H9 (cell line): ENCODE measurements around the gene SLC6A7. TPM values are rescaled to one million over a fixed set of nuclear protein-coding genes. Genes with fewer than 3 reads are reported as not detected.

Experiments
- DNase-seq: peaks from one replicate; pipeline ENCODE4 v3.0.0-alpha.2; 2017
- H2AFZ ChIP-seq: one replicate; pipeline ENCODE4 v1.6.1; 2013; ENCODE audit warnings: mild to moderate bottlenecking, low read length, control low read depth, moderate library complexity
- H2AK5ac ChIP-seq: 2 replicates; pipeline ENCODE4 v1.6.1; 2013; ENCODE audit warnings: low read length, control low read depth, mixed read lengths; ENCODE audit not compliant: insufficient read length
- H2BK120ac ChIP-seq: one replicate; pipeline ENCODE4 v1.6.1; 2013; ENCODE audit warnings: low read depth, mild to moderate bottlenecking, low read length, control low read depth, inconsistent platforms; ENCODE audit not compliant: poor library complexity, severe bottlenecking
- H2BK12ac ChIP-seq: 2 replicates; pipeline ENCODE4 v1.6.1; 2013; ENCODE audit warnings: low read length, control low read depth, mixed read lengths, low read depth; ENCODE audit not compliant: insufficient read length
- H2BK15ac ChIP-seq: 2 replicates; pipeline ENCODE4 v1.6.1; 2013; ENCODE audit warnings: low read depth, low read length, control low read depth
- H2BK20ac ChIP-seq: one replicate; pipeline ENCODE4 v1.6.1; 2013; ENCODE audit warnings: low read depth, mild to moderate bottlenecking, low read length, control low read depth, inconsistent platforms; ENCODE audit not compliant: poor library complexity, severe bottlenecking
- H2BK5ac ChIP-seq: 2 replicates; pipeline ENCODE4 v1.6.1; 2013; ENCODE audit warnings: low read length, control low read depth, mixed read lengths; ENCODE audit not compliant: insufficient read length
- H3K14ac ChIP-seq: 2 replicates; pipeline ENCODE4 v1.6.1; 2013; ENCODE audit warnings: low read length, control low read depth; ENCODE audit not compliant: insufficient read depth
- H3K18ac ChIP-seq: 2 replicates; pipeline ENCODE4 v1.6.1; 2013; ENCODE audit warnings: low read depth, mild to moderate bottlenecking, mixed read lengths, low read length, control low read depth; ENCODE audit not compliant: insufficient read length
- H3K23ac ChIP-seq: 2 replicates; pipeline ENCODE4 v1.6.1; 2013; ENCODE audit warnings: low read length, control low read depth, mixed read lengths, low read depth; ENCODE audit not compliant: insufficient read length
- H3K23me2 ChIP-seq: 2 replicates; pipeline ENCODE4 v1.6.1; 2013; ENCODE audit warnings: low read depth, mild to moderate bottlenecking, mixed read lengths, low read length, control low read depth; ENCODE audit not compliant: insufficient read length, poor library complexity, severe bottlenecking
- H3K27ac ChIP-seq: 2 replicates; pipeline ENCODE4 v1.5.1; 2013; ENCODE audit warnings: low read length, control low read depth, mixed read lengths, low read depth; ENCODE audit not compliant: insufficient read length
- H3K27me3 ChIP-seq: 2 replicates; pipeline ENCODE4 v1.6.1; 2013; ENCODE audit warnings: low read length, control low read depth, inconsistent platforms; ENCODE audit not compliant: insufficient read depth
- H3K4ac ChIP-seq: 2 replicates; pipeline ENCODE4 v1.6.1; 2013; ENCODE audit warnings: low read depth, mild to moderate bottlenecking, control low read depth, inconsistent platforms, low read length, moderate library complexity
- H3K4me1 ChIP-seq: 2 replicates; pipeline ENCODE4 v1.6.1; 2013; ENCODE audit warnings: low read length, control low read depth, inconsistent platforms; ENCODE audit not compliant: insufficient read depth
- H3K4me2 ChIP-seq: 2 replicates; pipeline ENCODE4 v1.6.1; 2013; ENCODE audit warnings: low read length, control low read depth, mixed read lengths; ENCODE audit not compliant: insufficient read length, insufficient read depth
- H3K56ac ChIP-seq: 2 replicates; pipeline ENCODE4 v1.6.1; 2013; ENCODE audit warnings: low read depth, mild to moderate bottlenecking, mixed read lengths, low read length, control low read depth; ENCODE audit not compliant: insufficient read length
- H3K79me1 ChIP-seq: 2 replicates; pipeline ENCODE4 v1.6.1; 2013; ENCODE audit warnings: low read depth, mild to moderate bottlenecking, moderate library complexity, low read length, control low read depth, inconsistent platforms; ENCODE audit not compliant: insufficient read depth, poor library complexity, severe bottlenecking
- H3K79me2 ChIP-seq: 2 replicates; pipeline ENCODE4 v1.6.1; 2013; ENCODE audit warnings: low read length, control low read depth, inconsistent platforms; ENCODE audit not compliant: insufficient read depth
- H3K9ac ChIP-seq: 2 replicates; pipeline ENCODE4 v1.6.1; 2013; ENCODE audit warnings: low read length, control low read depth, mixed read lengths; ENCODE audit not compliant: insufficient read length; ENCODE audit errors: extremely low read depth
- H3K9me3 ChIP-seq: one replicate; pipeline ENCODE4 v1.6.1; 2013; ENCODE audit warnings: low read depth, low read length, inconsistent platforms; ENCODE audit not compliant: control insufficient read depth
- H3T11ph ChIP-seq: one replicate; pipeline ENCODE4 v1.6.1; 2013; ENCODE audit warnings: mild to moderate bottlenecking, low read length, control low read depth, inconsistent platforms
- H4K20me1 ChIP-seq: one replicate; pipeline ENCODE4 v1.6.1; 2013; ENCODE audit not compliant: control insufficient read depth, insufficient read length, insufficient read depth
- H4K5ac ChIP-seq: 2 replicates; pipeline ENCODE4 v1.6.1; 2013; ENCODE audit warnings: low read depth, mild to moderate bottlenecking, mixed read lengths, low read length, control low read depth; ENCODE audit not compliant: insufficient read length
- H4K8ac ChIP-seq: replicated peaks from 2 replicates; pipeline ENCODE4 v1.6.1; 2013; ENCODE audit warnings: low read length, control low read depth, mixed read lengths, low read depth; ENCODE audit not compliant: insufficient read length
- H4K91ac ChIP-seq: 2 replicates; pipeline ENCODE4 v1.6.1; 2013; ENCODE audit warnings: low read depth, mild to moderate bottlenecking, moderate library complexity, mixed read lengths, low read length, control low read depth; ENCODE audit not compliant: insufficient read length
- H3K27ac Mint-ChIP-seq, 3 experiments: 2 replicates in 2 of 3; 3 replicates in 1 of 3; pipeline ENCODE4 v1.8.0; 2020 to 2021; ENCODE audit warnings: mixed read lengths in 3 of 3, mild to moderate bottlenecking in 1 of 3, moderate library complexity in 1 of 3
- H3K27me3 Mint-ChIP-seq: 2 replicates; pipeline ENCODE4 v1.8.0; 2021; ENCODE audit warnings: low read depth, mild to moderate bottlenecking, moderate library complexity, mixed read lengths
- H3K36me3 Mint-ChIP-seq, 3 experiments: 2 replicates in 2 of 3; 3 replicates in 1 of 3; pipeline ENCODE4 v1.8.0; 2020 to 2021; ENCODE audit warnings: low read depth in 3 of 3, mixed read lengths in 3 of 3; ENCODE audit not compliant: insufficient read depth in 1 of 3
- H3K4me1 Mint-ChIP-seq, 2 experiments: 2 replicates each; pipeline ENCODE4 v1.8.0; 2020; ENCODE audit warnings: mixed read lengths in 2 of 2
- H3K4me3 Mint-ChIP-seq, 2 experiments: 2 replicates in 1 of 2; 3 replicates in 1 of 2; pipeline ENCODE4 v1.8.0; 2020 to 2021; ENCODE audit warnings: mild to moderate bottlenecking in 2 of 2, mixed read lengths in 2 of 2, moderate library complexity in 1 of 2
- H3K9me3 Mint-ChIP-seq, 2 experiments: 2 replicates in 1 of 2; 3 replicates in 1 of 2; pipeline ENCODE4 v1.8.0; 2020; ENCODE audit warnings: mild to moderate bottlenecking in 2 of 2, mixed read lengths in 2 of 2, moderate library complexity in 1 of 2
- WGBS: extraction: QIAGEN DNeasy Blood & Tissue Kit; methylation state at CpG from one replicate; pipeline ENCODE4 v1.1.7; 2013; ENCODE audit warnings: missing lambda C conversion rate, low lambda C conversion rate, mixed read lengths; ENCODE audit not compliant: insufficient read length; ENCODE audit errors: extremely low coverage; 5-methylcytosine and 5-hydroxymethylcytosine counted together
- total RNA-seq: library from RNA; stranded (reverse); gene quantifications from 2 replicates; pipeline ENCODE4 v1.2.1, GENCODE V29; 2021
- TF ChIP-seq, protein P1 (sequence below): fragments of 200-600 bp; sonication (generic); conservative IDR thresholded peaks from 3 replicates; pipeline ENCODE4 v1.8.0; 2021; ENCODE audit warnings: antibody characterized with exemption, mild to moderate bottlenecking

SLC6A7 gene
- total RNA-seq, 1 experiment from 2014 or later: not detected

- H2BK15ac ChIP-seq: no peak overlapping the region
- peaks cover 12% of the 10 kb centered on the region; the same call in 1 of the 2 replicates for H3K27me3 ChIP-seq
- no peak overlapping the region for H3K23ac ChIP-seq
- H3K4me3 Mint-ChIP-seq: no peak overlapping the region; a peak in 1 of 5 replicates
- no CpG with 5 or more reads among the region's 5 CpGs for WGBS
- no peaks in the 10 kb centered on the region; a peak in 1 of 7 replicates for H3K36me3 Mint-ChIP-seq
- H4K5ac ChIP-seq: no peak overlapping the region
- H3K56ac ChIP-seq: no peak overlapping the region
- H2BK12ac ChIP-seq: no peak overlapping the region
- H3T11ph ChIP-seq: no peak overlapping the region
- no peak overlapping the region for H2AK5ac ChIP-seq
- no peak overlapping the region for H4K8ac ChIP-seq
- no peak overlapping the region for H2AFZ ChIP-seq
- H3K9me3 Mint-ChIP-seq: peaks cover 0 to under 1% of the 10 kb centered on the region in 2 experiments; a peak in 2 of 5 replicates
- H3K4me1 ChIP-seq: peaks cover 4% of the 10 kb centered on the region
- DNase-seq: no peak
- H3K4me1 Mint-ChIP-seq: peaks cover 13 to 24% of the 10 kb centered on the region in 2 experiments
- H2BK20ac ChIP-seq: no peak overlapping the region
- H3K27ac Mint-ChIP-seq: no peak overlapping the region
- no peak overlapping the region for H3K27ac ChIP-seq
- H3K79me1 ChIP-seq: no peaks in the 10 kb centered on the region
- TF ChIP-seq, protein P1, sequence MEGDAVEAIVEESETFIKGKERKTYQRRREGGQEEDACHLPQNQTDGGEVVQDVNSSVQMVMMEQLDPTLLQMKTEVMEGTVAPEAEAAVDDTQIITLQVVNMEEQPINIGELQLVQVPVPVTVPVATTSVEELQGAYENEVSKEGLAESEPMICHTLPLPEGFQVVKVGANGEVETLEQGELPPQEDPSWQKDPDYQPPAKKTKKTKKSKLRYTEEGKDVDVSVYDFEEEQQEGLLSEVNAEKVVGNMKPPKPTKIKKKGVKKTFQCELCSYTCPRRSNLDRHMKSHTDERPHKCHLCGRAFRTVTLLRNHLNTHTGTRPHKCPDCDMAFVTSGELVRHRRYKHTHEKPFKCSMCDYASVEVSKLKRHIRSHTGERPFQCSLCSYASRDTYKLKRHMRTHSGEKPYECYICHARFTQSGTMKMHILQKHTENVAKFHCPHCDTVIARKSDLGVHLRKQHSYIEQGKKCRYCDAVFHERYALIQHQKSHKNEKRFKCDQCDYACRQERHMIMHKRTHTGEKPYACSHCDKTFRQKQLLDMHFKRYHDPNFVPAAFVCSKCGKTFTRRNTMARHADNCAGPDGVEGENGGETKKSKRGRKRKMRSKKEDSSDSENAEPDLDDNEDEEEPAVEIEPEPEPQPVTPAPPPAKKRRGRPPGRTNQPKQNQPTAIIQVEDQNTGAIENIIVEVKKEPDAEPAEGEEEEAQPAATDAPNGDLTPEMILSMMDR: no peak
- no peaks in the 10 kb centered on the region for H3K79me2 ChIP-seq
- no peak overlapping the region for H2BK120ac ChIP-seq
- H3K4ac ChIP-seq: no peak overlapping the region
- peaks cover 64% of the 10 kb centered on the region for H3K27me3 Mint-ChIP-seq
- H3K4me2 ChIP-seq: no peak overlapping the region
- H3K23me2 ChIP-seq: peaks cover 2% of the 10 kb centered on the region
- H4K91ac ChIP-seq: no peak overlapping the region
- no peak overlapping the region for H2BK5ac ChIP-seq
- H3K18ac ChIP-seq: no peak overlapping the region
- no peaks in the 10 kb centered on the region for H3K9me3 ChIP-seq
- H4K20me1 ChIP-seq: no peaks in the 10 kb centered on the region
- no peak overlapping the region for H3K9ac ChIP-seq
- no peak overlapping the region for H3K14ac ChIP-seq
Observed at GRCh38 chr5:150160448-150161081, 29.3 kb upstream of the SLC6A7 start.
